Measurements from ENCODE around the gene IL12RB1.

Gene IL12RB1

GRCh38 chr19:18086590-18087138, at the start of gene IL12RB1:
TSS of gene IL12RB1 (minus strand) at chr19:18086934. CDS start at chr19:18086823, 111 bp downstream.
- no peak for FAIRE-seq

- FAIRE-seq, result no peak
Observed at GRCh38 chr19:18135712-18136584, 49.2 kb upstream of the IL12RB1 start.

- FAIRE-seq, result no peak
Observed at GRCh38 chr19:18131841-18132596, 45.3 kb upstream of the IL12RB1 start.

- no peak for FAIRE-seq
Observed at GRCh38 chr19:18130523-18131242, 43.9 kb upstream of the IL12RB1 start.

- no peak for FAIRE-seq
Observed at GRCh38 chr19:18128805-18129204, 42.1 kb upstream of the IL12RB1 start.

GRCh38 chr19:18128044-18128443, 41.3 kb upstream of the IL12RB1 start:
- FAIRE-seq, result no peak

- FAIRE-seq, result no peak
Observed at GRCh38 chr19:18126097-18126496, 39.4 kb upstream of the IL12RB1 start.

GRCh38 chr19:18123819-18124218, 37.1 kb upstream of the IL12RB1 start:
- FAIRE-seq, result no peak

- no peak for FAIRE-seq
Observed at GRCh38 chr19:18122860-18123795, 36.4 kb upstream of the IL12RB1 start.

- no peak for FAIRE-seq
Observed at GRCh38 chr19:18122424-18122823, 35.7 kb upstream of the IL12RB1 start.

- FAIRE-seq, result no peak
Observed at GRCh38 chr19:18121166-18121565, 34.4 kb upstream of the IL12RB1 start.

GRCh38 chr19:18120127-18120526, 33.4 kb upstream of the IL12RB1 start:
- no peak for FAIRE-seq

- FAIRE-seq, result no peak
Observed at GRCh38 chr19:18119717-18120105, 33.0 kb upstream of the IL12RB1 start.

GRCh38 chr19:18119013-18119716, 32.4 kb upstream of the IL12RB1 start:
- FAIRE-seq, result no peak

- no peak for FAIRE-seq
Observed at GRCh38 chr19:18118420-18119012, 31.8 kb upstream of the IL12RB1 start.

- FAIRE-seq, result no peak
Observed at GRCh38 chr19:18117692-18118378, 31.1 kb upstream of the IL12RB1 start.

GRCh38 chr19:18117364-18117691, 30.6 kb upstream of the IL12RB1 start:
- no peak for FAIRE-seq

- FAIRE-seq, result no peak
Observed at GRCh38 chr19:18114483-18114882, 27.7 kb upstream of the IL12RB1 start.

- FAIRE-seq, result no peak
Observed at GRCh38 chr19:18113827-18114226, 27.1 kb upstream of the IL12RB1 start.

GRCh38 chr19:18112989-18113478, 26.3 kb upstream of the IL12RB1 start:
- no peak for FAIRE-seq

Data from colon (tissue), 2 donors.